Tongue (tissue), 2 donors: ENCODE measurements around the gene CYP2D6. TPM values are rescaled to one million over a fixed set of nuclear protein-coding genes. Genes with fewer than 3 reads are reported as not detected.

Source experiments
- DNase-seq: peaks from one replicate; pipeline ENCODE4 v3.0.0-alpha.2; 2015
- total RNA-seq: library from RNA; depleted of rRNA; stranded (reverse); fragments of >200 nt; gene quantifications from one replicate; pipeline ENCODE4 v1.2.3, GENCODE V29; 2014

CYP2D6 gene
- total RNA-seq, 1 donor from 2014 or later = 0.41 TPM

- no peak for DNase-seq
These were observed 47.5 kb downstream of the CYP2D6 start for GRCh38 chr22:42083119-42083518.

- DNase-seq = peak; percentile 54
These were observed 50.3 kb downstream of the CYP2D6 start for GRCh38 chr22:42080287-42080686.

- peak; percentile 99 for DNase-seq
These were observed 51.0 kb downstream of the CYP2D6 start, which contains the start of gene SMDT1 for GRCh38 chr22:42079319-42080251. SMDT1 (plus strand) TSS chr22:42079700; CDS start chr22:42079769, 69 bp downstream.

GRCh38 chr22:42078469-42079318, 51.9 kb downstream of the CYP2D6 start:
- peak; percentile 39 for DNase-seq

- DNase-seq = no peak
These were observed 53.0 kb downstream of the CYP2D6 start for GRCh38 chr22:42077486-42078125.

- DNase-seq = no peak
These were observed 53.7 kb downstream of the CYP2D6 start for GRCh38 chr22:42076764-42077485.

Other genes starting within 250 kb of the CYP2D6 start
- not detected for gene SHISA8, start 215.7 kb downstream of the CYP2D6 start, total RNA-seq
- 1.0 TPM for gene TNFRSF13C, start 204.0 kb downstream of the CYP2D6 start, total RNA-seq
- 6.1 TPM for gene CENPM, start 183.7 kb downstream of the CYP2D6 start, total RNA-seq
- 0.51 TPM for gene SEPTIN3, start 161.4 kb downstream of the CYP2D6 start, total RNA-seq
- gene WBP2NL, start 132.0 kb downstream of the CYP2D6 start, total RNA-seq = 2.8 TPM
- 27.1 TPM for gene NAGA, start 60.0 kb downstream of the CYP2D6 start, total RNA-seq
- gene PHETA2, start 56.6 kb downstream of the CYP2D6 start, total RNA-seq = 18.6 TPM
- gene SMDT1, start 51.1 kb downstream of the CYP2D6 start, total RNA-seq = 31.1 TPM
- 68.3 TPM for gene NDUFA6, start 40.0 kb downstream of the CYP2D6 start, total RNA-seq
- 20.3 TPM for gene TCF20, start 139.8 kb upstream of the CYP2D6 start, total RNA-seq